Ecto neural progenitor cell (in vitro differentiated cells): ENCODE results near the gene DOCK3.

Experiments
- DNase-seq: peaks from one replicate; pipeline ENCODE4 v3.0.0-alpha.2; 2018; ENCODE audit warnings: low spot score

The DOCK3 gene

GRCh38 chr3:51408021-51408420 is 733.3 kb downstream of the DOCK3 start:
- DNase-seq = no peak

DNA sequence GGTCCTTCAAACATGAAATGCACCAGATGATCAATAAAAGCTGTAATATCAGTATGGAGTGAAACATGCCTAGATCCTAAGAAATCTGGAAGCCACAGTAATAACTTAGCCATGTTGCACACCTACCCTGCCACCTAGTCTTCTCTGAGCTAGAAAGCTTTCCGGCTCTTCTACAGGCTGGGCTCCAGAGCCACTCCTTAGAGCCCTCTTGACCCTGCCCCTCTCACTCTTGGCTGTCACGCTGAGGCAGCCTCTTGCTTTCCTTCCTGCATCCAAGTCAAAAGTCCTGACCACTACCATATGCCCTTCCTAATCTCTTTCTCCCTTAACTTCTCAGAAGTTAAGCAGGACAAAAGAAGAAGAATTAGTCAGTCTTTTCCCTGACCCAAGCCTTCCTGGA is 734.1 kb downstream of the DOCK3 start:
- DNase-seq = no peak

DNA sequence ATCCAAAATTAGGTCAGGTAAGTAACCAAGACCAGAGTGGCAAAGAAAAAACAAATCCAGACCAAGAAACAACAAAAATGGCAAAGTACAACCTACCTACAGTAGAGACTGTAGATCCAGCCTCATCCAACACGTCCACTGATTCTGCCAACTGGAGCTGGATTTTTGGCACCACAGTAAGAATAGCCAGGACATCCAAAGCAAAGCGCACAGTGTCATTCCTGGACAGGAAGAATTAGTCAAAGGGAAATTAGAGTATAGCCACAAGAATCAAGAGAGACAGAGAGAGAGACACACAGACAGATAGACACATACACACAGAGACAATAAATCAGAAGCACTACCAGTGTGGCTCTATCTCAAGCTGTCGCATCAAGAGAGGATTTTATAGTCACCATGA is 747.5 kb downstream of the DOCK3 start:
- no peak for DNase-seq

DNA sequence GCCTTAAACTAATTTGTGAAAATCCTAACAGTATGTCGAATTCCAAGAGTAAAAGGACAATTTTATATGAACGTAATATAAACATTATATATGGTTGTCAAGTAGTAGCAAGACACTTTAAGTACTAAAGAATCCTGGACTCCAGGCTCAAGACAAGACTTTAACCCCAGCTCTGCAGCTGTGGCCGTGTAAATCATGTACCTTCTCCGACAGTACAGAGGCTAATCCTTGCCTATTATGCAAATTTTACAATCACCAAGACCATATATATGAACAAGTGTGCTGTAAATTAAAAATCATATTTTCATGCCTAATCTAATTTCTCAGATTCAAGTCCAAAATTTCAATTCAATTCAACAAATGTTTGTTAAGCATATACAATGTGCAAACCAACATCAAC is 752.2 kb downstream of the DOCK3 start:
- DNase-seq = no peak

- no peak for DNase-seq
These were observed 754.4 kb downstream of the DOCK3 start for GRCh38 chr3:51429138-51429537.
